ENCODE results near the gene EID1.
A peak's percentile ranks its signal among the peaks of the same experiment; 100 is the strongest.
"Not testable (repeated sequence)": the region's sequence is repeated elsewhere in the genome, so short reads cannot be mapped to it uniquely, and the experiment has no call there.

EID1 gene

DNA sequence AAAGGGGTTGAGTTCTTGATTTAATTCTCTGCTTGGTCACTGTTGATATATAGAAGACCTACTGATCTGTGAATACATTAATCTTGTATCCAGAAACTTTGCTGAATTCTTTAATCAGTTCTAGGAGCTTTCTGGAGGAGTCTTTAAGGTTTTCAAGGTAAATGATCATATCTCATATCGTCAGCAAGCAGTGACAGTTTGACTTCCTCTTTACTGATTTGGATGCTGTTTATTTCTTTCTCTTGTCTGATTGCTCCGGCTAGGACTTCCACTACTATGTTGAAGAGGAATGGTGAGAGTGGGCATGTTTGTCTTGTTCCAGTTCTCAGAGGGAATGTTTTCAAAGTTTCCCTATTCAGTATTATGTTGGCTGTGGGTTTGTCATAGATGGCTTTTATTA, 31.4 kb downstream of the EID1 start:
- DNase-seq = not testable (repeated sequence)

DNA sequence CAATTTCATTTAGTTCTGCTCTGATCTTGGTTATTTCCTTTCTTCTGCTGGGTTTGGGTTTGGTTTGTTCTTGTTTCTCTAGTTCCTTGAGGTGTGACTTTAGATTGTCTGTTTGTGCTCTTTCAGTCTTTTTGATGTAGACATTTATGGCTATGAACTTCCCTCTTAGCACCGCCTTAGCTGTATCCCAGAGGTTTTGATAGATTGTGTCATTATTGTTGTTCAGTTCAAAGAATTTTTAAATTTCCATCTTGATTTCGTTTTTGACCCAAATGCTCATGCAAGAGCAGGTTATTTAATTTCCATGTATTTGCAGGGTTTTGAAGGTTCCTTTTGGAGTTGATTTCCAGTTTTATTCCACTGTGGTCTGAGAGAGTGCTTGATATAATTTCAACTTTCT, 32.6 kb downstream of the EID1 start:
- DNase-seq = not testable (repeated sequence)

DNA sequence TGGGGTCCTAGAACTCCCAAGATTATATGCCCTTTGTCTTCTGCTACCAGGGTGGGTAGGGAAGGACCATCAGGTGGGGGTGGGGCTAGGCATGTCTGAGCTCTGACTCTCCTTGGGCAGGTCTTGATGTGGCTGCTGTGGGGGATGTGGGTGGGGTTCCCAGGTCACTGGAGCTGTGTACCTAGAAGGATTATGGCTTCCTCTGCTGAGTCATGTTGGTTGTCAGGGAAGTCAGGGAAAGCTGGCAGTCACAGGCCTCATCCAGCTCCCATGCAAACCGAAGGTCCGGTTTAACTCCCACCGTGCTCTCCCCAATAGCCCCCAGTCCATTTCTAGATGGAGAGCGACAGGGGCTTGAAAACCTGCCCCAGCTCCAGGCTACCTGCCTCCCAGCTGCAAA, 35.2 kb downstream of the EID1 start:
- DNase-seq = no peak

DNA sequence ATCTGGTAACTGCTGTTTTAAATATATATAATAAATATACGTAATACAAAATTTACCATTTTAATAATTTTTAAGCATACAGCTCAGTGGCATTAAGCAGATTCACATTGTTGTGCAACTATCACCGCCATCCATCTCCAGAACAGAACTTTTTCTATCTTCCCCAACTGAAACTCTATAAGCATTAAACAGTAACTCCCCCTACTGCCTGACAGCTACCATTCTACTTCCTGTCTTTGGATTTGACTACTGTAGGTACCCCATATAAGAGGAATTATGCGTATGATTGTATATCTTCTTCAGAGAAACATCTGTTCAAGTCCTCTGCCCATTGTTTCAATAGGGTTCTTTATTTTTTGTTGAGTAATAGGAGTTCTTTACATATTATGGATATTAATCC, 36.8 kb downstream of the EID1 start:
- no peak for DNase-seq

DNA sequence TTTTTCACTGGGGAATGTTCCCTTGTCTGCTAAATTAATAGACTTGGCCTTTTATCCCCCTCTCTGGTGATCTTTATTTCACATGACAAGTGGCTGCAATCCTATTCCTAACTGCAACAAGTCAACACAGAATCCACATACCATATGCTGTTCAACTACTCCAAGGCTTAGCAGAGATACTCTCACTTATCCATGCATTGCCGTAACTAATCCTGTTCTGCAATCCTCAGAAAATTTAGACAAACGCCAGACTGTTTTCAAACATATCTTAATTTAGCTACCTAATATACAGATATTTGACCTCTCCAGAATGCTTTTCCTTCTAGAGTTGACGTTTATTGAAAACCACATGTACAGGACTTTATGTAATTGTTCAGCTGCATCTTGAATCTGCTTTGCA, 37.9 kb downstream of the EID1 start:
- no peak for DNase-seq

DNA sequence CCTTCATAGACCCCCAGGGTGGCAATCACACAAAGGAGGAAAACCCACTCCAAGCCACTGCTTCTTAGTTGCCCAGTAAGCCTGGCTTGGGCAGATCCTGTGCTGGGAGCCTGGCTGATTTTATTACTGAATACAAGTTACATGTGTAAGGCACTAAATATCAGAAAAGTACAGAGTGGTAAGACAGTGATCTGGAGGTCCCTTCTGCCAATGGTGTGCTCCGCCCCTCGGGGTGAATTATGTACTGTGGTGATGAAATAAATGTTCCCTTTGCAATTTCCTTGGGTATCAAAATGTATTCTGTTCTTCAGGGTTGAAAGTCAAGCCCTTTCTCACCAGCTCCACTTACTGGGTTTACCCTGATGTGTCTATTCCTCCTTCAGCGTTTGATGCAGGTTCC, 38.8 kb downstream of the EID1 start:
- DNase-seq = no peak

DNA sequence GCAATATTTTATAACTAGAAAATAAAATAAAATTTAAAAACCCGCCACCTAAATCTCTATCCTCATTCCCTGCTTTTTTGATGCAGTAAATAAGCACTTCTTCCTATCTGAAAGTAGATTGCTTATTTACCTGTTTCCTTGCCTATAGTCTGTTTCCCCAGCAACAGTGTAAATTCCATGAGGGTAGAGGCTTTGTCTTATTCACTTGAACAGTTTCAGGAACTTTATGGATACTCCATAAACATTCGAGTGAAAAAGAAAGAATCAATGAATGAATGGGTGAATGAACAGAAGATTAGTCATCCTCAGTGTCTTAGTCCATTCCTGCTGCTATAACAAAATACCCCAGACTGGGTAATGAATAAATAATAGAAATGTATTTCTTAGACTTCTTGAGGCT, 44.1 kb downstream of the EID1 start:
- no peak for DNase-seq

DNA sequence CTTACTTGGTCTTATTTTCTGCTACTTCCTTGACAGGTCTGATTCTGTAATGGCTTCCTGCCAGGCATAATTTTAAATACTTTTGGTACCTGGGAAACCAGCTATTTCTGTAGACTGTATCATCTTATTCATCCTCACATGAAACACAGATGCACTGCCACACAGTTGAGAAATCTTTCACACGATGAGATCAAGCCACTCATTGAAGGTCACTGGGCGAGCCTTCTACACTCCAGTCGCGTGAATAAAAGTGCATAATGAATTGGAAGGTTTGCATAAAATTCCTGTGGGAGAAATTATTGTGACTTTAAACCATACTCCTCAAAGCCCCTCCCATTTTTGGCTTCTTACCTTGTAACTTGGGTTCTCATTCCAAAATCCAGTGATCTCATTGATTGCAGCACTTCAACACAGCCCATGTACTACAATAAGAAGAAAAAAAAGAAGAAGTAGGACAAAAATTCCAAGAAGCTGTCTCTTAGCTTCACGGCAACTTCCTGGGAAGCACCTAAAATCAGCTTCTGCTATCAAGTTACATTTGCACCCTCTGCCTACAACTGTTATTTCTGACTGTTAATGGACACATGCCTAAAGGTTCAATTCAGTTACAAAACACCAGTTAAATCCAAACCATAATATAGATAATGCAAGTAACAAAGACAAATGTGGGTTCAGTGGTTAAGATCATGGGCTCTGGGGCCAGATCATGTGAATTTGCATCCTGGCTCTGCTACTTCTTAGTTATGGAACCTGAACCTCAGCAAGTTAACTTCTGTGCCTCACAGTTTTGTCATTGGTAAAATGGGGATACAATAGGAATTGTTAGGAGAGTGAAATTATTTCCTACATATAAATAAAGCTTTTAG, 46.8 kb downstream of the EID1 start:
- no peak for DNase-seq

DNA sequence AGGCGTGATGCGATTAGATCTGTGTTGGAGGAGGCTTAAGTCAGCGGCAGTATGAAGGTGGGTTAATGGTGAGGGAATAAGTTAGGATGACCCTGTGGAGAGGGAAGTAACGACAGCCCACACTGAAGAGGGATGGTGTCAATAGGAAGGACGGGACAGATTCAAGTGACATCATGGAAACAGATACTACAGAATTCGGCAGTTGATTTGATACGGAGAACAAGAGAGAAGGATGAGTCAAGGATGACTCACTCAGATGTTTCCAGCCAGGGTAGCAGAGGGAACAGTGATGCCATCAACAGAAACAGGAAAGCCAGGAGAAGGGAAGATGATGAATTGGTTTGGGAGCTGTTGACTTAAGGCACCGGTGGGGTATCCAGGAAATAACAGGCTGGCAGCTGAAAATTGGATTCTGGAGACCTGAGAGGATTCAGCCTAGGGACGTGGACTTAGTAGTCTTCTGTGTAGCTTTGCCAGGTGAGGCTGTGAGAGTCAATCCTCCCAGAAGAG, 47.8 kb downstream of the EID1 start:
- peak in 12 of 58 donors; percentile 1 to 48 (median 12) for DNase-seq

DNA sequence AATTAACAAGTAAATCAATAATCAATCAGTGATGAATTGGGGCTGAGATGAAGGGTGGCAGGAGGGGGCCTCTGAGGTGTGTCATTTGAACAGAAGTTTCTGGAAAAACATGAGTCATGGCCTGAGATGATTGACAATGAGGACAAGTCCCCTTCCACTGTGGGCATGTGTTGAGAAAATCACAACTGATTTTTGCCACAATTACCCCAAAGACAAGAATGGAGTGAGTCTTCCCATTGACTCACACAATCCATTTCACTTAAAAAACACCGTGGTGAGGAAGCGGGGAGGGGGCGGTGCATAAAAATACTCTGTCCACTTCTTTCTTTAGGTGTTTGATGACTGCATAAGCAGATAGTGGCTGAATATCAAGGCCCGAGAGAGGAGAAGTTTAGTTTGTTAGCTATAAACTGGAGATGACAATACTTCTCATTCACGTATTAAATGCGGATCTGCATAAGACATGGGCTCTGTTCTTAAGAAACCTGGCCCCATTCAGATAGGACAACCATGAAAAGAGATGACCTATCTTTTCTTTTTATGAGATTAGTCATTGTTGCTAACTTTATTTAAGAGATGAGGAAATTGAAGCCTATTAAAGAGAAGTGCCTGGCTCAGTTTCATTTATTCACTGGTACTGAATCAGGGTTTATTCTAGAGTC, 51.1 kb downstream of the EID1 start:
- no peak for DNase-seq

DNA sequence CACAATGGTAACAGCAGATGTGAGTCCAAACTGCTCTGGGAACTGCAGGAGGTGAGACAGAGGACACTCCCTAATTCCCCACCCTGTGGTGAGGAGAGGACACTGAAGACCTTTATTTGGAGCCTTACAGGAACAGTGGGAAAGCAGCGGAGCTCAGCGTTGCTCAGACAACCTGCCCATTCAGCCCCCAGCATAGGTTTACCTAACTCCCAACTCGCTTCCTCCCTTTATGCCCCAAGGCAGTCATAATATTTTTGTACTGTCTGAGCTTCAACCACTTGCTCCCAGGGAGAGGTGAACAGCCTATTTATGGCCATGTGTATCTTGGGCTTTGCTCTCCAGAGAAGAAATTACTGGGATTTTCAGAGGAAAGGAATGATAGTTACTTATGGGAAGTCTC, 51.7 kb downstream of the EID1 start:
- DNase-seq = no peak

Measured in anterior cingulate cortex (tissue), 58 donors.